Ramos (cell line): ENCODE measurements around the gene RPL34.
"Not testable (repeated sequence)": the region's sequence is repeated elsewhere in the genome, so short reads cannot be mapped to it uniquely, and the experiment has no call there.

Source experiments
- in situ Hi-C: fragments of 300-500 bp; cut with MboI; formaldehyde crosslinking; loops from one replicate; pipeline ENCODE4 v1.14.3; 2022; ENCODE audit warnings: low sequenced_read_pairs; ENCODE audit not compliant: unreplicated experiment

RPL34 gene

GRCh38 chr4:108620101-108620932 lies at the start of gene RPL34:
RPL34 (plus strand) TSS chr4:108620576; CDS start chr4:108621960, 1,384 bp downstream.
- in situ Hi-C loops, result no loop called here

GRCh38 chr4:108570993-108571569 lies 49.3 kb upstream of the RPL34 start:
- in situ Hi-C loops, result loop anchor here (5.0 to 10.0 kb wide), 2 partner anchors 554 to 816 kb away; no protein-coding TSS in a partner anchor

GRCh38 chr4:108574402-108574801 lies 46.0 kb upstream of the RPL34 start:
- in situ Hi-C loops, result loop anchor here (5.0 to 10.0 kb wide), 2 partner anchors 557 to 820 kb away; no protein-coding TSS in a partner anchor

- in situ Hi-C loops, result no loop called here
These were observed 39.3 kb upstream of the RPL34 start for GRCh38 chr4:108581083-108581482.

GRCh38 chr4:108586778-108587177 lies 33.6 kb upstream of the RPL34 start:
- in situ Hi-C loops, result no loop called here

GRCh38 chr4:108588878-108589277 lies 31.5 kb upstream of the RPL34 start:
- in situ Hi-C loops, result no loop called here

GRCh38 chr4:108589961-108590360 lies 30.4 kb upstream of the RPL34 start:
- in situ Hi-C loops, result no loop called here

GRCh38 chr4:108590776-108591175 lies 29.6 kb upstream of the RPL34 start:
- in situ Hi-C loops, result no loop called here

GRCh38 chr4:108592674-108592986 lies 27.7 kb upstream of the RPL34 start:
- in situ Hi-C loops, result no loop called here

GRCh38 chr4:108594296-108594695 lies 26.1 kb upstream of the RPL34 start:
- in situ Hi-C loops, result not testable (repeated sequence)

- in situ Hi-C loops, result no loop called here
These were observed 24.0 kb upstream of the RPL34 start for GRCh38 chr4:108596344-108596743.

GRCh38 chr4:108601106-108601505 lies 19.3 kb upstream of the RPL34 start:
- in situ Hi-C loops, result no loop called here

GRCh38 chr4:108601532-108601931 lies 18.8 kb upstream of the RPL34 start:
- in situ Hi-C loops, result no loop called here

GRCh38 chr4:108602163-108602562 lies 18.2 kb upstream of the RPL34 start:
- in situ Hi-C loops, result no loop called here

- in situ Hi-C loops, result no loop called here
These were observed 13.1 kb upstream of the RPL34 start for GRCh38 chr4:108607079-108607815.

- in situ Hi-C loops, result no loop called here
These were observed 9.0 kb upstream of the RPL34 start for GRCh38 chr4:108611365-108611764.

- in situ Hi-C loops, result no loop called here
These were observed 8.0 kb upstream of the RPL34 start for GRCh38 chr4:108612365-108612764.

- in situ Hi-C loops, result no loop called here
These were observed 840 bp upstream of the RPL34 start for GRCh38 chr4:108619372-108620100.

GRCh38 chr4:108620933-108621905 lies 843 bp downstream of the RPL34 start:
- in situ Hi-C loops, result no loop called here
